GM18907 (cell line): ENCODE data around the gene SIGLEC7.
"Not testable (repeated sequence)": the region's sequence is repeated elsewhere in the genome, so short reads cannot be mapped to it uniquely, and the experiment has no call there.

Source experiments
- ATAC-seq: cut with Tn5 transposase; IDR thresholded peaks from one replicate; pipeline ENCODE4 v1.9.1; 2021; ENCODE audit warnings: mild to moderate bottlenecking, moderate library complexity; ENCODE audit not compliant: unreplicated experiment

SIGLEC7 gene

GRCh38 chr19:51166846-51167490 is 24.9 kb downstream of the SIGLEC7 start:
- no peak for ATAC-seq

- no peak for ATAC-seq
Observed at GRCh38 chr19:51168564-51169282, 26.6 kb downstream of the SIGLEC7 start.

DNA sequence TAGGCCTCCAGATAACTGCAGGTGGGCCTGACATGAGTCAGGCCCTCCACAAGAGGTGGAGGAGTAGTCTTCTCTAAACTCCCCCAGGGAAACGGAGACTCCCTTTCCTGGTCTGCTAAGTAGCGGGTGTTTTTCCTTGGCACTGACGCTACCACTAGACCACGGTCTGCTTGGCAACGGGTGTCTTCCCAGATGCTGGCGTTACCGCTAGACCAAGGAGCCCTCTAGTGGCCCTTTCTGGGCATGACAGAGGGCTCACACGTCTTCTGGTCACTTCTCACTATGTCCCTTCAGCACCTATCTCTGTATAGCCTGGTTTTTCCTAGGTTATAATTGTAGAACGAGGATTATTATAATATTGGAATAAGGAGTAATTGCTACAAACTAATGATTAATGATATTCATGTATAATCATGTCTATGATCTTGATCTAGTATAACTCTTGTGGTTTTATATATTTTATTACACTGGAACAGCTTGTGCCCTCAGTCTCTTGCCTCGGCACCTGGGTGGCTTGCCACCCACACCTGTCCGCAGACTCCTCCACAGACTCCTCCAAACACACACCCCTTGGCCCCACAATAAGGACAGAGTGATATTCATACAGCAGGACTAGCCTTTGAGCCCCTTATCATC is 27.3 kb downstream of the SIGLEC7 start:
- not testable (repeated sequence) for ATAC-seq

GRCh38 chr19:51172223-51172622 is 30.1 kb downstream of the SIGLEC7 start:
- ATAC-seq, result no peak

- no peak for ATAC-seq
Observed at GRCh38 chr19:51173681-51174080, 31.6 kb downstream of the SIGLEC7 start.

- no peak for ATAC-seq
Observed at GRCh38 chr19:51179256-51179655, 37.2 kb downstream of the SIGLEC7 start.

- no peak for ATAC-seq
Observed at GRCh38 chr19:51181377-51181912, 39.3 kb downstream of the SIGLEC7 start.

DNA sequence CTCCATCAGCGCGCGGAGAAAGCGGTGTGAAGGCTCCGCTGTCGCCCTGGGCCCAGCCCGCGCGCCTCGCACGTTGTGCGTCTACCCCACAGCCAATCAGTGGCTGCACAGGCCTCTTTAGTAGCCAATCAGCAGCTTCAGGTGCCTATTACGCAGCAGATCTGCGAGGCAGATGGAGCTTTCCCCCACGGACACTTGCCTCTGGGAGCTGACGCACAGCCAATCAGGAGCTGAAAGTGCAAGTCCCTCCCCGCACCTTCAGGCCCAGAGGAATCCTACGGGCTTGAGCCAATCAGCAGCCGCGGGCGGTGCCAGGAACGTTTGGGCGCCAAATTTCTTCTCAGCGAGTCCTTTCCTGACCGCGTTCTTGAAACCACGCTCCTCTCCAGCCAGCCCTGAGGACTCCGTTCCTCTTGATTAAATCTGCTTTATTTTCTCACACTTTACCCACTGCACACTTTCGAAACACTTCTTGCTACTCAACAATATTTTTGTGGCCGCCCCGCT is 39.9 kb downstream of the SIGLEC7 start:
- ATAC-seq, result no peak

DNA sequence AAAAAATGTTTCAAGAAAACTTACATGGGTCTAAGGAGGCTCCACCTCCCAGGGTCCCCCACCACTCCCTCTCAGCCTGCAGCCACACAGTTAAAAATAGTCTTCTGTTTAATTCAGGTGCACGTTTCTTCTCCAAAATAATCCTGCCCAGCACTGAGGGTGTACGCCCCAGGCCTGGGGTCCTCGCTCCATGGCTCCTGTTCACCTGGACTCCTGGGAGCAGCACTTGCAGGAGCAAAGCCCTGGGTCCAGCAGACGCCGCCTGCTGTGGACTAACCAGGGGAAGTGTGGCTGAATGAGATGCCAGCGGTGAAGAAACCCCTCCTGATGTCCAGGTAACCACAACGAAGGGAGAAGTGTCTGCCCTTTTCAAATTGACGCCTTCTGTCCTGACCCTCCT is 41.5 kb downstream of the SIGLEC7 start:
- no peak for ATAC-seq

- no peak for ATAC-seq
Observed at GRCh38 chr19:51185069-51185867, 43.2 kb downstream of the SIGLEC7 start.

GRCh38 chr19:51185868-51186215 is 43.7 kb downstream of the SIGLEC7 start:
- no peak for ATAC-seq

DNA sequence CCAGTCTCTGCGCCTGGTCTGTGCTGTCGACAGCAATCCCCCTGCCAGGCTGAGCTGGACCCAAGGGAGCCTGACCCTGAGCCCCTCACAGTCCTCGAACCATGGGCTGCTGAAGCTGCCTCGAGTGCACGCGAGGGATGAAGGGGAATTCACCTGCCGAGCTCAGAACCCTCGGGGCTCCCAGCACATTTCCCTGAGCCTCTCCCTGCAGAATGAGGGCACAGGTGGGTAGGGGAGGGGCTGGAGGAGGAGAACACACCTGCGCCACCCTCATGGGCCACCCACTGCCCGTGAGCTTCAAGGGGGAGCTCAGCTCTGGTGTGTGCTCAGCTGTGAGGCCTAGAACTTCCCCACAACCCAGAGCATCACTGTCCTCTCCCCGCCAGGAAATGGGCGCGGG is 44.2 kb downstream of the SIGLEC7 start:
- no peak for ATAC-seq

GRCh38 chr19:51187395-51188226 is 45.5 kb downstream of the SIGLEC7 start:
- ATAC-seq, result no peak

GRCh38 chr19:51188227-51188559 is 46.1 kb downstream of the SIGLEC7 start:
- ATAC-seq, result no peak

DNA sequence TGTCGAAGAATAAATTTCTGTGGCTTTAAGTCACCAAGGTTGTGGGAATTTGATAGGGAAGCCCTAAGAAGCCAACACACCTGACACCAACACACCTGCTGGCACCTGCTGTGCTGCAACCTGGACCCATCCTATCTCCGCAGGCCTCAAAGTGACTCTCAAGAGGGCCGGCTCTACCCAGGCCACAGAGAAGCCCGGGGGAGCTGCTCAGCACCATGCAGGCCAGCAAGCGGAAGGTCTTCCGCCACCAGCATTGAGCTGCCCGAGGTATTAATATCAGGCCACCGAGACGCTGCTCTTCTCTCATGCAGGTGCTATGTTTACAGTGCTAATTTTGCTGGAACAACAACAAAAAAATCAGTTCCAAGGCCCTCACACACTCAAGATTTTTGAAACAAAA is 50.6 kb downstream of the SIGLEC7 start:
- ATAC-seq, result no peak

DNA sequence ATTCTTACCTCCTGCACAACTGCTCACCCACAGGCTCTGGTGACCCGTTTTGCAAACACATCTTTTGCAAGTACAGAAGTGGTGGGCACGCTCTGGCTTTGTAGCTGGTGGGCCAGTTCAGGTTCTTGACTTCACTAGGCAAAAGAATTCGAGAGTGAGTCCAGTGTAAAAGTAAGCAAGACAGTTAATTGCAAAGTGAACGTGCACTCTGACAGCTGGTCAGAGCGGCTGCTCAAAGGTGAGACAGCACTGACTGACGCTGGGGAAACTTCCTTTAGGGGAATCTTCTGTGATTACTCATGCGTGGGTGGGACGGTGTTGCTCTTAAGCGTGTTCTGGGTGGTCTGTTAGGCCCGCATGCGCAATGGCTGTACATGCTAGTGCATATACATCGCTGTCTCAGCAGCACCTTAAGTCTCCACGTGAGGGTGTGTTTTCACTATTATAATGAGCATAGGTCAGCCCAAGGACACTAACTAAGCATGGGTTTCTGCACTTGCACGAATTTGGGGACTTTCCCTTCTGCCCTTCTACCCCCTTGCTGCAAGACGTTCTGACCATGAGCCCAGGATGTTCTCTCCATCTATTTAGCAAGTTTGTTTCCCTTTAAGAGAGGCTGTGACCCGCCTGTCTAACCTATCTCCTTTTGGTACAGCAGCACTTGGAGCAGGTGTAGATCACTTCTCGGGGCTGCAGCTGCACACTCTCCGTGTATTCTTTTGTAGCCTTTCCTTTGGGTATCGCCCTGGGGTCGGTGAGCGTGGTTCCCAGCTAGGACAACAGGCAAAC is 52.6 kb downstream of the SIGLEC7 start:
- ATAC-seq, result no peak

DNA sequence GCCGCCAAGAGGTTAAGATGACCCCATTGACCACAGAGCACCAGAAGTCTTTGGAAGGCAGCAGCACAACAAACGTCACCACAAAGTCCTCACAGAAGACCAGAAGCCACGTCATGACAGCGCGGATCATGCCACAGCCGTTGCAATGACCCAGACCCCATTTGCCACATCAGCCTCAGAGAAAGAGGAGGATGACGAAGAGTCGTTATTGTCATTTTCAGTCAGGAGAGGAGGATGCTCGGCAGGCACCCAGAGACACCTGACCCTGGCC is 53.1 kb downstream of the SIGLEC7 start:
- no peak for ATAC-seq

- ATAC-seq, result no peak
Observed at GRCh38 chr19:51195616-51196015, 53.5 kb downstream of the SIGLEC7 start.

GRCh38 chr19:51196181-51196580 is 54.1 kb downstream of the SIGLEC7 start:
- no peak for ATAC-seq

DNA sequence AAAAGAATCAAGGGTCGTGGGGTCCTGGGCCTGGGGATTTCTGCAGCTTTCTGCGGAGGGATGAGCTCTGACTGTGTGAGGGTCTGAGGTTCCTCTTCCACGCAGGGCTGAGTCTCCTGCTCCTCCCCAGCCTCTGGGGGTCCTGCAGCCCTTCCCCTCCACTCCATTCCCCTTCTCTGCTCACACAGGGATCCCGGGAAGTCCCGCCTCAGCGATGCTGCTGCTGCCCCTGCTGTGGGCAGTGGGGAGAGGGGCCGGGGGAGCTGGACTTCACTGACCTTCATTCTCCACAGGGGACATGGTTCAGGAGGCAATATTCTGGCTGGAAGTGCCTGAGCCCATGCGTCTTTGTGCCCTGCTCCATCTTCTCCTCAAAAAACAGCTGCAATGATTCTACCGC is 56.5 kb downstream of the SIGLEC7 start:
- no peak for ATAC-seq
